Measurements from ENCODE around the gene SSBP3.

Gene SSBP3

DNA sequence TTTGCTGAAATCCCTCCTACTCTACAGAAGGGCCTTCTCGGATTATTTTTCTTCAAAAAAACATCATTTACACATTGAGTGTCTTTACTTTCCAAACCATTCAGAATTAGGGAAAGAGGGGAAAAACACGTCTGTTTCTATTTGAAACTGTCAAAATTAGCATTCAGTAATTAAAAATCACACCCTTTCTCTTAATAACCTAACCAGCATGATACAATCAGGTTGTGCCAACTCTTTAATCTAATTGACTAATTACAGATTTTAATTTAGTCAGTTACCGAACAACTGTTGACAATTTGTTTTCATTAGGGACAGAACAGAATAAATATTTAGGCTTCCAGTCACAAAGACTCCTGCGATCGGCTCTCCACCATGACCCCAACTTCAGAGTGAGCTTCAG, 18.8 kb downstream of the SSBP3 start:
- DNase-seq (ENCODE audit: low spot score) = no peak
- no peak for TF ChIP-seq CTCF (IDR thresholded peaks at IDR 0.05; ENCODE audit: borderline replicate concordance, control extremely low read depth, extremely low read depth, insufficient read depth, missing control alignments)
- in situ Hi-C loops (cut with MboI; ENCODE audit: low sequenced_read_pairs, unreplicated experiment) = no loop called here

DNA sequence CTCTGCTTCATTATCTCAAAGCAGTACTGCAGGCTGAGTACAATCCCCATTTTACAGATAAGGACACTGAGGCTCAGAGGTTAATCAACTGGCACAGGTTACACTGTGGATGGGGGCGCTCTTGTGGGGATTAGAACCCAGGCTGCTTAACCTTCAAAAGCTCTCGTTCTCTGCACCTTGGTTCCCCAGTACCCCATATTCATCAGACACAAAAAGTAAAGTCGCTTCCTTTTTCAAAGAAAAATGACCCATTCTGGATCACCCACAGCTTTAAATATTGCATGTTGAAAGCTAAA, 20.5 kb downstream of the SSBP3 start:
- no peak for DNase-seq (ENCODE audit: low spot score)
- no peak for TF ChIP-seq CTCF (IDR thresholded peaks at IDR 0.05; ENCODE audit: borderline replicate concordance, control extremely low read depth, extremely low read depth, insufficient read depth, missing control alignments)
- in situ Hi-C loops (cut with MboI; ENCODE audit: low sequenced_read_pairs, unreplicated experiment) = no loop called here

DNA sequence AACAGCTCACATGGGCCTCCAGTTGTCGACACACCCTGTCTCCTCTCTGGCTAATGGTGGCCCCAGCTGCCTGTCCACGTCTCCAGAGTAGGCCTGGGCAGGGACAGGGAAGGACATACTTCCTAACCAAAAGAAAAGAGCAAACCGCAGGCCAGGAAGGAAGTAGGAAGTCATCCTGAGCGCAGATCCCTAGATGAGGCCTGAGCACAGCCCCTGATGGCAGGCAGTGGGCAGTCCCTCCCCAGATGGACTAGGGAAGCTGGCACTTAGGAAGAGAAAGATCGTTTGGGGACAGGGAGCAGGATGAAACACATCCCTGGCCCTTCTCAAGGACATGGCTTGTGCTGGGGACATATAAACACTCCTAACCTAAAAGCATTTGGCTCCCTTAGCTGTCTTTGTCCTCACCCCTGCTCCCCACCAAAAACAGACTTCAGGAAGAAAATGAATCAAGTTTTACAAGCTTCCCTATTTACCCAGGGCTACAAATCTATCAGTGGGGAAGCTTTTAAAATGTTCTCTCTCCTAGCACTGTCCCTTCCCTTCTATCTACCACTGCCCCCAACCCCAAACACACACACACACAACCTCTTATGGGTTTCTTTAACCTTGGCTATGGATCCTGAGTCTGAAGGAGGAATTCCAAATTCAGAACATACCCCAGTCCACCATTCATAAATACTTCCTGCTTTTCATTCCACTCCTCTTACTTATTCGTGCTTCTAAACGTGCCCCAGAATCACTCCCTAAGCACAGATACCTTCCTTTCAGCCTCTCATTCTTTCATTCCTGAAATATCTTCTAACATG, 21.1 kb downstream of the SSBP3 start:
- no peak for DNase-seq (ENCODE audit: low spot score)

DNA sequence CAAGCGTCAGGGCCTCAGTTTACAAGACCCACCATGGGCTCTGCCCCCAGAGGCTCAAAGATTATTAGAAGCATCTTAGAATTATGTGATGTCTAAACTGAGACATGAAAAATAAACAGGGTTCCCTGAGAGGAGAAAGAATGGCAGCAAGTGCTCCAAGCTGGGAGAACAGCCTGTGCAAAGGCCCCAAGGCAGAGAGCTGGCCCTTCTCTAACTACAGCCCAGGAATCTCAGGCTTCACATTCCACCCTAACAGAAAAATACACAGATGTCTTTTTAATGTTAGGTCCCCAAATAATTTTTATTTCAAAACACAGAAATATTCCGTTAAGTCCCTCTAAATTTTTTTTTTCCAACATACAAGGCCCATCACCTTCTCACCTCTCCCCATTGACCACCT, 21.7 kb downstream of the SSBP3 start:
- DNase-seq (ENCODE audit: low spot score) = no peak
- no peak for TF ChIP-seq CTCF (IDR thresholded peaks at IDR 0.05; ENCODE audit: borderline replicate concordance, control extremely low read depth, extremely low read depth, insufficient read depth, missing control alignments)
- in situ Hi-C loops (cut with MboI; ENCODE audit: low sequenced_read_pairs, unreplicated experiment) = no loop called here

More for the DNA sequence above, 21.1 kb downstream of the SSBP3 start:
- in situ Hi-C loops (cut with MboI; ENCODE audit: low sequenced_read_pairs, unreplicated experiment) = no loop called here
- TF ChIP-seq CTCF (IDR thresholded peaks at IDR 0.05; ENCODE audit: borderline replicate concordance, control extremely low read depth, extremely low read depth, insufficient read depth, missing control alignments) = no peak

DNA sequence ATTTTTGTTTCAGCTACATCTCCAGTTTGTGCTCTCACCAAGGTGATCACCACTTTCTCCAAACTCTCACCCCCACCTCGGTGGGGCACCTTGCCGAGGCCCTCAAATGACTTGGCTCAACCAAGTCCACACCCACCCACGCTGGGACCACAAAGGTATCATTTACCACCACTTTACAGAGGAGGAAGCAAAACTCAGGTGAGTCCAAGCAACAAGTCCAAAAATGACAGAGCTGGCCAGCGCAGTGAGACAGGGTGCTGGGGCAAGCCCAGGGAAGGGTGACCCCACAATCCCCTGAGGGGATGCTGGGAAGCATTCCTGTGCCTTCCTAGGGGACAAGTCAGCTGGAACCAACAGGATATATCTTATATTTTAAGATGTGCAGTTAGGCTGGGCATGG, 24.7 kb downstream of the SSBP3 start:
- in situ Hi-C loops (cut with MboI; ENCODE audit: low sequenced_read_pairs, unreplicated experiment) = no loop called here
- TF ChIP-seq CTCF (IDR thresholded peaks at IDR 0.05; ENCODE audit: borderline replicate concordance, control extremely low read depth, extremely low read depth, insufficient read depth, missing control alignments) = no peak
- DNase-seq (ENCODE audit: low spot score) = no peak

GRCh38 chr1:54380290-54380882, 25.8 kb downstream of the SSBP3 start:
- in situ Hi-C loops (cut with MboI; ENCODE audit: low sequenced_read_pairs, unreplicated experiment) = no loop called here
- no peak for TF ChIP-seq CTCF (IDR thresholded peaks at IDR 0.05; ENCODE audit: borderline replicate concordance, control extremely low read depth, extremely low read depth, insufficient read depth, missing control alignments)
- no peak for DNase-seq (ENCODE audit: low spot score)

Measured in GM13976 (cell line).